ENCODE results near the gene CD302. TPM values are rescaled to one million over a fixed set of nuclear protein-coding genes. Genes with fewer than 3 reads are reported as not detected.

The CD302 gene
- total and polyA plus RNA-seq, 2 of the 8 experiments (the other 6 are each of a cell fraction or from before 2014, with no cell fraction given), result 0.76 to 0.79 TPM

- WGBS, 2 experiments (ENCODE audit: extremely low coverage in 1 of 2, insufficient coverage in 1 of 2, insufficient read length in 1 of 2, insufficient replicate concordance in 2 of 2, low coverage in 1 of 2, low lambda C conversion rate in 2 of 2, missing lambda C conversion rate in 1 of 2), result 75% methylated on average over 1 of the region's 1 CpG; no CpG with 5 or more reads in 1 of the 2 experiments
- H2BK20ac ChIP-seq (ENCODE audit: low read length), result no peak overlapping the region
- H3K56ac ChIP-seq (replicated peaks; ENCODE audit: insufficient read length, low read depth, low read length), result no peak overlapping the region
- no peak overlapping the region for H3K9ac ChIP-seq (replicated peaks in 1 of 4; ENCODE audit: extremely low read depth in 1 of 4, low read depth in 3 of 4, low read length in 3 of 4)
- peaks cover 7 to 19% (median 18%) of the 10 kb centered on the region in 4 experiments for H3K27me3 ChIP-seq (replicated peaks in 1 of 4; ENCODE audit: control insufficient read depth in 3 of 4, extremely low read depth in 1 of 4, insufficient read depth in 3 of 4, low read length in 3 of 4)
- no peaks in the 10 kb centered on the region for H4K20me1 ChIP-seq (replicated peaks in 1 of 2; ENCODE audit: control insufficient read depth in 1 of 2, insufficient read depth in 2 of 2, low read length in 2 of 2)
- no peak overlapping the region for H3K27ac ChIP-seq (ENCODE audit: low read depth, low read length)
- H2AFZ ChIP-seq (ENCODE audit: low read length), result no peak overlapping the region
- no peak overlapping the region for H3K18ac ChIP-seq (ENCODE audit: extremely low read depth, low read length)
- peaks cover 4% of the 10 kb centered on the region; the same call in 1 of the 2 replicates for H3K23me2 ChIP-seq (ENCODE audit: low read depth, low read length)
- no peak overlapping the region for H2BK12ac ChIP-seq (ENCODE audit: low read depth, low read length)
- H3K4me2 ChIP-seq (ENCODE audit: insufficient read depth in 1 of 2, low read depth in 2 of 2, low read length in 2 of 2), result no peak overlapping the region
- H4K5ac ChIP-seq (ENCODE audit: insufficient read length, low read depth, low read length), result no peak overlapping the region
- TF ChIP-seq CEBPB (IDR thresholded peaks at IDR 0.05; ENCODE audit: low read depth, low read length) (no peak), SIN3A (conservative IDR thresholded peaks at IDR 0.05 in 1 of 2, IDR thresholded peaks at IDR 0.05 in 1 of 2; ENCODE audit: low read depth in 1 of 2, low read length in 2 of 2) (no peak)
- H2BK5ac ChIP-seq (ENCODE audit: low read depth, low read length), result no peak overlapping the region
- H4K91ac ChIP-seq (replicated peaks; ENCODE audit: insufficient read length, low read length), result no peak overlapping the region
- H3K4ac ChIP-seq (replicated peaks; ENCODE audit: insufficient read length, low read depth, low read length), result no peak overlapping the region
- ChIA-PET POLR2A (ENCODE audit: partially characterized antibody) (interaction anchor here (0.9 kb wide), 1 partner anchor 13 kb away, joined by 3 read pairs; no protein-coding TSS in a partner anchor), CTCF (ENCODE audit: partially characterized antibody) (interaction anchor here (0.7 to 1.7 kb wide), 4 partner anchors 9 to 39 kb away, joined by 3 to 6 read pairs (median 3); no protein-coding TSS in a partner anchor)
- no peak overlapping the region for H3K23ac ChIP-seq (ENCODE audit: insufficient read length)
- H3K9me3 ChIP-seq (ENCODE audit: insufficient read depth in 2 of 2, low read depth in 1 of 2, low read length in 1 of 2), result no peaks in the 10 kb centered on the region
- no peaks in the 10 kb centered on the region for H3K79me1 ChIP-seq (ENCODE audit: low read depth, low read length)
- DNase-seq (ENCODE audit: low read depth in 1 of 2, low spot score in 2 of 2) (no peak), FAIRE-seq (no peak)
- H3K79me2 ChIP-seq (ENCODE audit: control insufficient read depth in 1 of 2, insufficient read depth in 2 of 2, low read length in 2 of 2), result no peaks in the 10 kb centered on the region
- peaks cover 0 to 4% (median 2%) of the 10 kb centered on the region in 4 experiments; a peak in 6 of 7 replicates for H3K4me1 ChIP-seq (replicated peaks in 1 of 4; ENCODE audit: control insufficient read depth in 3 of 4, insufficient read depth in 4 of 4, low read length in 3 of 4)
- H2AK5ac ChIP-seq (ENCODE audit: low read depth, low read length), result no peak overlapping the region
- no peak overlapping the region for H3K4me3 ChIP-seq (ENCODE audit: extremely low read depth in 1 of 4, insufficient read depth in 2 of 4, low read depth in 3 of 4, low read length in 4 of 4)
- H2BK15ac ChIP-seq (ENCODE audit: low read length), result no peak overlapping the region
- no peak overlapping the region for H3K14ac ChIP-seq (ENCODE audit: insufficient read length)
- H2BK120ac ChIP-seq (replicated peaks; ENCODE audit: low read depth, low read length), result no peak overlapping the region
- H3K36me3 ChIP-seq (ENCODE audit: control insufficient read depth in 2 of 4, insufficient read depth in 4 of 4, low read length in 3 of 4), result no peaks in the 10 kb centered on the region
- no peak overlapping the region for H4K8ac ChIP-seq (ENCODE audit: extremely low read depth, insufficient read depth, low read length)
Measured at GRCh38 chr2:159793326-159793725, 4.7 kb downstream of the CD302 start.
